Vagina (tissue), 2 donors: Measurements from ENCODE around the gene SERTAD2.

Experiments
- CTCF ChIP-seq, 3 experiments: fragments of 450-650 bp in 2 of 3; fragments of 200-600 bp in 1 of 3; sonication (generic) in 1 of 3; IDR thresholded peaks; one replicate each; pipeline ENCODE4 v1.5.1; 2017 to 2019; ENCODE audit warnings: antibody characterized with exemption in 3 of 3, mild to moderate bottlenecking in 2 of 3, moderate library complexity in 2 of 3
- POLR2A ChIP-seq, 2 donors: fragments of 450-650 bp; IDR thresholded peaks; one replicate each; pipeline ENCODE4 v1.6.1; 2017; ENCODE audit warnings: antibody characterized with exemption in 2 of 2, mild to moderate bottlenecking in 2 of 2, moderate library complexity in 2 of 2
- POLR2AphosphoS5 ChIP-seq, 2 donors: sonication (generic); formaldehyde crosslinking; IDR thresholded peaks; one replicate each; pipeline ENCODE4 v1.9.0; 2017; ENCODE audit warnings: antibody characterized with exemption in 2 of 2, mild to moderate bottlenecking in 2 of 2, low read depth in 1 of 2; ENCODE audit not compliant: insufficient read depth in 1 of 2

GRCh38 chr2:64599469-64599868 lies 54.2 kb downstream of the SERTAD2 start:
- TF ChIP-seq CTCF (IDR thresholded peaks at IDR 0.05) (no peak), POLR2A (IDR thresholded peaks at IDR 0.05) (no peak), POLR2AphosphoS5 (IDR thresholded peaks at IDR 0.05; ENCODE audit: insufficient read depth in 1 of 2, low read depth in 1 of 2) (no peak)
